ENCODE results near the gene SIGLEC9.
"Not testable (repeated sequence)": the region's sequence is repeated elsewhere in the genome, so short reads cannot be mapped to it uniquely, and the experiment has no call there.

The SIGLEC9 gene

DNA sequence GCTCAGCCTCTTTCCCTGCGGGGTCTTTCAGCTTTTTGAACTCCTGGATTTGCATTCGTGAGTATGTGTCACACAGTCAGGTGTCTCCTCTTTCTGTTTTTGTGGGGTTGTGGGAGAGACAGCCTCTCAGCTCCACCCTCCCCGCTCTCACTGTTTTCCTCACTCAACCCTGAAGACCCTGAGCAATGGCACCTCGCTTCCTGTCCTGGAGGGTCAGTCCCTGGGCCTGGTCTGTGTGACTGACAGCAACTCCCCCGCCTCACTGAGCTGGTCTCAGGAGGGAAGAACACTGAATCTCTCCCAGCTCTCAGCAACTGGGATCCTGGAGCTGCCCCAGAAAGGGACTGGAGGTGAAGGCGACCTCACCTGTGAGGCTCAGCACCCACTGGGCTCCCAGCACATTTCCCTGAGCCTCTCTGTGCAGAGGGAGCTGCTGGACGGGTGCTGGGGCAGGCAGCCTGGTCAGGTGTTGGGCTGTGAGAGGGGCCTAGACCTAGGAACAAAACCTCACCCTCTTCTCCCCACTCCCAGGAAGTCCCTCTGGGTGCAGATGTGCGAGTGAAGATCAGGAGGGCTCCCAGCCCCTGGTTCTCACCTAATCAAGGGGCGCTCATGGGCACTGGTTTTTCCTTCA lies 13.2 kb downstream of the SIGLEC9 start:
- DNase-seq (ENCODE audit: low spot score in 2 of 2): no peak
- Mint-ChIP-seq H3K4me3 (no peak overlapping the region), H3K27ac (no peak overlapping the region), H3K36me3 (no peaks in the 10 kb centered on the region), H3K4me1 (peaks cover 5% of the 10 kb centered on the region), H3K9me3 (no peaks in the 10 kb centered on the region), H3K27me3 (peaks cover 19% of the 10 kb centered on the region)
- no peak for ATAC-seq (ENCODE audit: low read depth)

DNA sequence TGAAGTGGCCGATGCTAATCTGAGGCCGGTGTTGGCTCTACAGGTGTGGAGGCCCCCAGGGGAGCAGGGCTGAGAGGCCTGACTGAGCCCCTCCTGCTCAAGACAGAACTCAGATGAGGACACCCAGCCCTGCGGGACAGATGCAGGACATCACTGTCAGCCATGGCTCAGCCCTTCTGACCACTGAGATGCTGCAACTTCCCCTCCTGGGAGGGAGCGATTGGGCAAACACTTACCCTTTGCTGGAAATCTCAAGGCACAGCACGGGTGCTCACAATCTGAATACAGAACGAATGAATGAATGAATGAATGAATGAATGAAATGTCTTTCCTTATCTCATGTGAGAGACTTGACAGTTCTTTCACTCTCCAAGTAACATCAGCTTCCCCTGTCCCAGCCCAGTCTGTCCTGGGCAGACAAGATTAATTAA lies 13.9 kb downstream of the SIGLEC9 start:
- H3K4me1 Mint-ChIP-seq: peaks cover 5% of the 10 kb centered on the region
- peaks cover 19% of the 10 kb centered on the region for H3K27me3 Mint-ChIP-seq
- DNase-seq (ENCODE audit: low spot score in 2 of 2): no peak
- H3K36me3 Mint-ChIP-seq: no peaks in the 10 kb centered on the region
- no peak overlapping the region for H3K27ac Mint-ChIP-seq
- ATAC-seq (ENCODE audit: low read depth): no peak
- H3K4me3 Mint-ChIP-seq: no peak overlapping the region
- H3K9me3 Mint-ChIP-seq: no peaks in the 10 kb centered on the region

DNA sequence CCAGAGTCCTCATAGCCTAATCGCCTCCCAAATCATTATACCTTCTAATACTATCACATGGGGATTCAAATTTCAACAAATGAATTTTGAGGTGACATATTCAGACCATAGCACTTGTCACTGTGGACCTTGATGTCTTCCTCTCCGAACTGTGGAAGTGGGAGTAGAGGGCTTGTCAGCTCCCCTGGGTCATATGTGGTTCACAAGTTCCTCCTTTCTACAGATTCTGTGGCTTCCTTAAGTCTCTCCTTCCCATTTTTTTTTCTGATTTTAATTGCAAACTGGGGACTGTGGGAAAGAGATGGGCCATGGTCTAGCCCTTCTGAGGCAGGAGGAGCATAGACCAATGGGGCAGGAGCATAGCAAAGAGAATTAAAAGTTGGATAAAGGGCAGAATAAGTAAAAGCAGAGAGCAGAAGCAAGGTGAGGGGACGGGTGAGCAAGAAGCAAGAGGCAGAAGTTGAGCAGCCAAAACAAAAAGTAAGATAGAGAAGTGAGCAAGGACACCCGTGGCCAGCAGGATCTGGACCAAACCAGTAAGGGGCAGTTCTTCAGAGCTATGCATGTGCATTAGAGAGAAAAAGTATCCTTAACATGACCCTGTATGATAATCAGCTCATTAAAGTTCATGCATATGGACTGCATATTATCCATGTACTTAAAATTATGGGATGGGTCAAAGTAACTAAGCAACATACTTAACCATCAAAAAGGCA lies 14.8 kb downstream of the SIGLEC9 start:
- Mint-ChIP-seq H3K9me3 (no peaks in the 10 kb centered on the region), H3K4me1 (peaks cover 5% of the 10 kb centered on the region), H3K27ac (no peak overlapping the region)

DNA sequence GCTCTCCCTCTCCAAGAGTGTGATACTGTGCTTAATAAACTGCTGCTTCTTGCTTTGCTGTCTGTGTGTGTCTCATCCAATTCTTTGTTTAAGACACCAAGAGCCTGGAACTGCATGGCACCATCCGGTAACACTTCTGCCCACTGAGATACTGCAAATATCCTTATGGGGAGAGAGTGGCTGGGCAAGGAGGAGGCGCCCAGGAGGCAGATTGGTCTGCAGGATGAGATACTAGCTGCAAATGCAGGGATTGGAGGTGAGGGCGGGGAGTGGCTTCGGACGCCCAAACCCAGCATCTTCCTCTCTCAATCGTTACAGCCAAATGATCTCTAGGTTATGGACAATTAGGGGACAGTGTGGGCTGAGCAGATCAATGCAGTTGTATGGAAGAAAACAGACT lies 15.7 kb downstream of the SIGLEC9 start:
- Mint-ChIP-seq H3K4me3 (no peak overlapping the region), H3K36me3 (no peaks in the 10 kb centered on the region)
- no peak for ATAC-seq (ENCODE audit: low read depth)

More for the DNA sequence above, 14.8 kb downstream of the SIGLEC9 start:
- H3K4me3 Mint-ChIP-seq: no peak overlapping the region
- DNase-seq (ENCODE audit: low spot score in 2 of 2): no peak
- H3K36me3 Mint-ChIP-seq: no peaks in the 10 kb centered on the region
- ATAC-seq (ENCODE audit: low read depth): no peak
- H3K27me3 Mint-ChIP-seq: peaks cover 21% of the 10 kb centered on the region

DNA sequence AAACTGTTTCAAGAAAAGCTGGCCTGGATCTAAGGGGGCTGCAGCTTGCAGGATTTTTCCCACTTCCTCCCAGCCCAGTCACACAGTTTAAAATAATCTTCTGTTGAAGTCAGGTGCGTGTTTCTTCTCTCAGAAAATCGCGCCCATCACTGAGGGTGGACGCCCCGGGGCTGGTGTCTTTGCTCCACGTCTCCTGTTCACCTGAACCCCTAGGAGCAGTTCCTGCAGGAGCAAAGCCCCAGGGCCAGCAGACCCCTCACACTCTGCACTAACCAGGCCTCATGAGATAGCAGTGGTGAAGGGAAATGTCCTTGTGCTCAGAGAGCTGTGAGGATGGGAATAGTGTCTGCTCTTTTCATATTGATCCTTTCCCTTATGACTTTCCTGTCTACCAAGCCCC lies 16.5 kb downstream of the SIGLEC9 start:
- no peak overlapping the region for H3K4me3 Mint-ChIP-seq
- no peaks in the 10 kb centered on the region for H3K36me3 Mint-ChIP-seq
- H3K27ac Mint-ChIP-seq: no peak overlapping the region
- DNase-seq (ENCODE audit: low spot score in 2 of 2) (no peak), ATAC-seq (ENCODE audit: low read depth) (no peak)
- H3K27me3 Mint-ChIP-seq: peaks cover 27% of the 10 kb centered on the region
- no peaks in the 10 kb centered on the region for H3K9me3 Mint-ChIP-seq
- H3K4me1 Mint-ChIP-seq: peaks cover 5% of the 10 kb centered on the region

More for the DNA sequence above, 15.7 kb downstream of the SIGLEC9 start:
- H3K9me3 Mint-ChIP-seq: no peaks in the 10 kb centered on the region
- peaks cover 24% of the 10 kb centered on the region for H3K27me3 Mint-ChIP-seq
- no peak for DNase-seq (ENCODE audit: low spot score in 2 of 2)
- no peak overlapping the region for H3K27ac Mint-ChIP-seq
- peaks cover 5% of the 10 kb centered on the region for H3K4me1 Mint-ChIP-seq

DNA sequence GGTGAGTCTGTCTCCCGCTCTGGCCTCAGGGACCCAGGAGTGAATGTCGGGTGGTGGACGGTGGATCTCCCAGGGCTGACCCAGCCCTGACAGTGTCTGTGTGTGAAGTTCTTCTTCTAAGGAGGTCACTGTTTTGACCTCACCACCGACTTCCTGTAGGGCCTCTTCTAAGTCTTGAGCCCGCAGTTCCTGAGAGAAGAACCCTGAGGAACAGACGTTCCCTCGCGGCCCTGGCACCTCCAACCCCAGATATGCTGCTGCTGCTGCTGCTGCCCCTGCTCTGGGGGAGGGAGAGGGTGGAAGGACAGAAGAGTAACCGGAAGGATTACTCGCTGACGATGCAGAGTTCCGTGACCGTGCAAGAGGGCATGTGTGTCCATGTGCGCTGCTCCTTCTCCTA lies 17.4 kb downstream of the SIGLEC9 start, which contains the start of gene SIGLEC7:
Gene SIGLEC7 (plus strand): TSS at position 183 of the 400 bp plus-strand sequence. CDS start 69 bp downstream, at position 252.
- H3K9me3 Mint-ChIP-seq: no peaks in the 10 kb centered on the region
- H3K27me3 Mint-ChIP-seq: peaks cover 25% of the 10 kb centered on the region
- peaks cover 5% of the 10 kb centered on the region for H3K4me1 Mint-ChIP-seq
- H3K4me3 Mint-ChIP-seq: no peak within 1 kb of the TSS
- no peak within 1 kb of the TSS for H3K27ac Mint-ChIP-seq
- ATAC-seq (ENCODE audit: low read depth) (no peak), DNase-seq (ENCODE audit: low spot score in 2 of 2) (no peak)
- H3K36me3 Mint-ChIP-seq: no peaks in the 10 kb centered on the region

DNA sequence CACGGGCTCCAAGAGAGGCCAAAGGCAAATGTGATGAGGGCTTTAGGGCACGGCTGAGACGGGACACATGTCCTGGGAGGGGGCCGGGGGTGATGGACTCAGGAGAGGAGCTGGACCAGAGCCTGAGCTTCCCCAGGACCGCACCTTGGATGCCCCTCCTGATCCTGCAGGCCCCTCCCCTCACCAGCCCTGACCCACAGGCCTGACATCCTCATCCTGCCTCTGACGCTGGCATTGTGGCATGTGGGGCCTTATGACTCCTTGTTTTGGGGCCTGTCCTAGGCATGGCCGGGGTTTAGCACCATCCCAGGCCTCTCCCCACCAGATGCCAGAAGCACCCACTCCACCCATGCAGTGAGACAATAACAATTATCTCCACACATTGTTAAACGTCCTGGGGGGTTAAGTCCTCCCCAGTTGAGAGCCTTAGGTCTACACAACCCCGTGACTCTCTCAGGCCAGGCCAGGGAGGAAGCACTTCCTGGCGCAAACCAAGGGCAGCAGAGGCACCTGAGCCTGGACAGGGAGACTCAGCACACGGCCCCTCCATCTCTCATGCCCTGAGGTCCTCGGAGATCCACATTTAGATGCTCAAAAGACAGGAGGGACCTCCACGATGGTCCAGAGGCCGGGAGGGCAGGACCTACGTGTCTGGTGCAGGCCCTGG lies 18.2 kb downstream of the SIGLEC9 start:
- not testable (repeated sequence) for DNase-seq (ENCODE audit: low spot score in 2 of 2); H3K36me3 Mint-ChIP-seq; H3K27ac Mint-ChIP-seq; ATAC-seq (ENCODE audit: low read depth); H3K4me3 Mint-ChIP-seq; H3K4me1 Mint-ChIP-seq; H3K9me3 Mint-ChIP-seq
- peaks cover 19% of the 10 kb centered on the region for H3K27me3 Mint-ChIP-seq

DNA sequence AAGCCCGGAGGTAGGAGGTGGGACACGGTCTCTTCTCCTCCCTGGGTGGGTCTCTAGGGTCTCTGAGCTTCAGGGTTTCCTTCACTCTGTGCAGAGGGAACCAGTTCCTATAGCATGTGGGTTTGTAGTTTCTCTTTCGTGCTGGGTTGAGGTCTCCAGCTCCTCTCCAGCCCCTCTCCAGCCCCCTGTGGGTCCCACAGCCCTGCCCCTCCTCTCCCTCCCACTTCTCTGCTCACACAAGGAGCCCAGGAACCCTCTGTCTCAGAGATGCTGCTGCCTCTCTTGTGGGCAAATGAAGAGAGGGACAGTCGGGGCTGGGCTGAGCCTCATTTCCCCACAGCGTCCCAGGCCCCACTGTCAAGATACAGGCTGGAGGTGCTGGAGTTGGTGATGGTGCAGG lies 18.8 kb downstream of the SIGLEC9 start:
- Mint-ChIP-seq H3K36me3 (no peaks in the 10 kb centered on the region), H3K4me1 (peaks cover 5% of the 10 kb centered on the region), H3K27ac (no peak overlapping the region), H3K27me3 (peaks cover 19% of the 10 kb centered on the region), H3K9me3 (no peaks in the 10 kb centered on the region), H3K4me3 (no peak overlapping the region)
- ATAC-seq (ENCODE audit: low read depth) (no peak), DNase-seq (ENCODE audit: low spot score in 2 of 2) (no peak)

DNA sequence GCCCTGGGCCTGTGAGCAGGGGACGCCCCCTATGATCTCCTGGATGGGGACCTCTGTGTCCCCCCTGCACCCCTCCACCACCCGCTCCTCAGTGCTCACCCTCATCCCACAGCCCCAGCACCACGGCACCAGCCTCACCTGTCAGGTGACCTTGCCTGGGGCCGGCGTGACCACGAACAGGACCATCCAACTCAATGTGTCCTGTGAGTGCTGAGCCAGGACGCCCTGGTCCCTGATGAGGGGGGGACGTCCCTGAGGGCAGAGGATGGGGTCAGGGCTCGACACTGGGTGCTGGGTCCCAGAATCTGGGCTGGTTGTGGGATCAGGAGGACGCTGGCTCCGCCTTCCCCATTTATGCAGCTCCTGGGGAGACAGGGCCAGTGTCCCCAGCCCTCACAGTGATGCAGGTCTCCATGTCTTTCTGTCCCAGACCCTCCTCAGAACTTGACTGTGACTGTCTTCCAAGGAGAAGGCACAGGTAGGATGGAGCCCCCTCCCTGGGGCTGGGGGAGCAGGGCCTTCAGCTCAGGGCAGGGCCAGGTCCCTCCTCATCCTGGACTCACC lies 19.9 kb downstream of the SIGLEC9 start:
- peaks cover 1% of the 10 kb centered on the region for H3K4me1 Mint-ChIP-seq
- no peak overlapping the region for H3K27ac Mint-ChIP-seq
- H3K36me3 Mint-ChIP-seq: no peaks in the 10 kb centered on the region
- no peak for DNase-seq (ENCODE audit: low spot score in 2 of 2)
- H3K9me3 Mint-ChIP-seq: no peaks in the 10 kb centered on the region
- ATAC-seq (ENCODE audit: low read depth): no peak
- peaks cover 16% of the 10 kb centered on the region for H3K27me3 Mint-ChIP-seq
- H3K4me3 Mint-ChIP-seq: no peak overlapping the region

DNA sequence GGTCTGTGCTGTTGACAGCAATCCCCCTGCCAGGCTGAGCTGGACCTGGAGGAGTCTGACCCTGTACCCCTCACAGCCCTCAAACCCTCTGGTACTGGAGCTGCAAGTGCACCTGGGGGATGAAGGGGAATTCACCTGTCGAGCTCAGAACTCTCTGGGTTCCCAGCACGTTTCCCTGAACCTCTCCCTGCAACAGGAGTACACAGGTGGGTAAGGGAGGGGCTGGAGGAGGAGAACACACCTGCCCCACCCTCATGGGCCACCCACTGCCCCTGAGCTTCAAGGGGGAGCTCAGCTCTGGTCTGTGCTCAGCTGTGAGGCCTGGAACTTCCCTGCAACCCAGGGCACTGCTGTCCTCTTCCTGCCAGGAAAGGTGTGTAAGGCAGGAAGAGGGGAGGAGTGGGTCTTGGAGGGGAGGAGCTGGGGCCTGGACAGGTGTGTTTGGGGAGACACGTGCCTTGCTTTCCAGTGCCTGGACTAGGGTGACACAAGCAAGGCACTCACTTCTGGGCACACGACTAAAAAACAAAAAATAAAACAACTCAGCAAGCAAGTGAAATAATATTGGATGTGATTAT lies 21.3 kb downstream of the SIGLEC9 start:
- no peak overlapping the region for H3K4me3 Mint-ChIP-seq
- no peaks in the 10 kb centered on the region for H3K4me1 Mint-ChIP-seq
- DNase-seq (ENCODE audit: low spot score in 2 of 2) (no peak), ATAC-seq (ENCODE audit: low read depth) (no peak)
- no peak overlapping the region for H3K27ac Mint-ChIP-seq
- no peaks in the 10 kb centered on the region for H3K36me3 Mint-ChIP-seq
- peaks cover 15% of the 10 kb centered on the region for H3K27me3 Mint-ChIP-seq
- no peaks in the 10 kb centered on the region for H3K9me3 Mint-ChIP-seq

DNA sequence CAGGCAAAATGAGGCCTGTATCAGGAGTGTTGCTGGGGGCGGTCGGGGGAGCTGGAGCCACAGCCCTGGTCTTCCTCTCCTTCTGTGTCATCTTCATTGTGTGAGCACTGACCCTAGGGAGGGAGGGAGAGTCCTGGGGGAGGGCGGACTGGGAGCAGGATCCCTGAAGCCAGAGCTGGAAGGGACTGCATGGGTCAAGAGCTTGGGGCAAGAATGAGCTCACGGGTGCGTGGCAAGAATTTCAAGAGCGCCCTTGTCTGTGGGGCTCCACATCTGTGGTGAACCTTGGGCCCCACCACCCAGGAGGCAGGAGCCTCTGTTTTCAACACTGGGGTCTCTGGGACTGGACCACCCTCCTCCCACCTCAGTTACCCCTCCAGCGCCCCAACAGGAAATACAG lies 22.0 kb downstream of the SIGLEC9 start:
- no peak for DNase-seq (ENCODE audit: low spot score in 2 of 2)
- Mint-ChIP-seq H3K9me3 (no peaks in the 10 kb centered on the region), H3K27me3 (peaks cover 18% of the 10 kb centered on the region), H3K36me3 (no peaks in the 10 kb centered on the region), H3K4me3 (no peak overlapping the region), H3K27ac (no peak overlapping the region), H3K4me1 (no peaks in the 10 kb centered on the region)
- no peak for ATAC-seq (ENCODE audit: low read depth)

DNA sequence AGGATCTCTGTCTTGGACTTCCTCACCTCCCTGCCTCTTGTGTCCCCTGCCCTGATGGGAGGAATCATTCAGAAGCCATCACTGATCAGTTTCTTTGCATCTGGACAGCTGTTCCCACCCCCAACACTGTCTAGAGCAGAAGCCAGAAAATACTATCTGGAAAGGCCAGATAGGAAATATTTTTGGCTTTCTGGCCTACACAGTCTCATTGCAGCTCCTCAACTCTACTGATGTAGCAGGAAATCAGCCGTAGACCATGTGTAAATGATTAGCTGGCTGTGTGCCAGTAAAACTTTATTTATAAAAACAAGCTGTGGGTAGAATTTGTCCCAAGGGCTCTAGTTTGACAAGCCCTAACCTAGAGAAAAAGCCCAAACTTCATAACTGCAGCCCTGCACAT lies 23.0 kb downstream of the SIGLEC9 start:
- Mint-ChIP-seq H3K4me1 (no peaks in the 10 kb centered on the region), H3K9me3 (no peaks in the 10 kb centered on the region), H3K27me3 (peaks cover 22% of the 10 kb centered on the region), H3K36me3 (no peaks in the 10 kb centered on the region), H3K4me3 (no peak overlapping the region), H3K27ac (no peak overlapping the region)
- DNase-seq (ENCODE audit: low spot score in 2 of 2) (no peak), ATAC-seq (ENCODE audit: low read depth) (no peak)

DNA sequence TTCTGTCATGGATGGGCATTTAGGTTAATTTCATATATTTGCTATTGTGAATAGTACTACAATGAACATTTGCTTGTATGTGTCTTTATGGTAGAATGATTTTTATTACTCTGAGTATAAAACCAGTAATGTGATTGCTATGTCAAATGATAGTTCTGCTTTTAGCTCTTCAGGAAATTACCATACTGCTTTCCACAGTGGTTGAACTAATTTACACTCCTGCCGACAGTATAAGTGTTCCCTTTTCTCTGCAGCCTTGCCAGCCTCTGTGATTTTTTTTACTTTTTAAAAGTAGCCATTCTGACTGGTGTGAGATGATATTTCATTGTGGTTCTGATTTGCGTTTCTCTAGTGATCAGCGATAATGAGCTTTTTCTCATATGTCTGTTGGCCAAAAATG lies 23.9 kb downstream of the SIGLEC9 start:
- DNase-seq (ENCODE audit: low spot score in 2 of 2) (no peak), ATAC-seq (ENCODE audit: low read depth) (no peak)
- H3K27ac Mint-ChIP-seq: no peak overlapping the region
- H3K9me3 Mint-ChIP-seq: no peaks in the 10 kb centered on the region
- no peaks in the 10 kb centered on the region for H3K4me1 Mint-ChIP-seq
- H3K27me3 Mint-ChIP-seq: peaks cover 27% of the 10 kb centered on the region
- no peak overlapping the region for H3K4me3 Mint-ChIP-seq
- no peaks in the 10 kb centered on the region for H3K36me3 Mint-ChIP-seq

DNA sequence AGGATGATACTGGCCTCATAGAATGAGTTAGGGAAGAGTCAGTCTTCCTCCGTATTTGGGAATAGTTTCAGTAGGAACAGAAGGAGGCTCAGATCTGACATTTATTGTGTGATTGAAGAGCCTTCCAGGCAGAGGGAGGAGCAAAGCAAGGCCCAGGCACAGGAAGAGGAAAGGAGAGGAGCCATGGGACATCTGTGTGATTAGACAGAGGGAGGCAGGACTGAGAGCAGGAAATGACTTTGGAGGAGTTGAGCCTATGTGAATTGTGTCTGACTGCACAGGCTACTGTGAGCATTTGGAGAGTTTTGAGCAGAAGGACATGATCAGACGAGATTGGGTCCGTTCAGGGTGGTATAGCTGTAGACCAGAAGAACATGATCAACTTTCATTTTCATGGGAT lies 25.9 kb downstream of the SIGLEC9 start:
- H3K4me1 Mint-ChIP-seq: no peaks in the 10 kb centered on the region
- H3K27ac Mint-ChIP-seq: no peak overlapping the region
- no peaks in the 10 kb centered on the region for H3K36me3 Mint-ChIP-seq
- H3K27me3 Mint-ChIP-seq: peaks cover 25% of the 10 kb centered on the region
- ATAC-seq (ENCODE audit: low read depth) (no peak), DNase-seq (ENCODE audit: low spot score in 2 of 2) (no peak)
- no peaks in the 10 kb centered on the region for H3K9me3 Mint-ChIP-seq
- H3K4me3 Mint-ChIP-seq: no peak overlapping the region
